GM18873 (cell line): ENCODE data around the gene SAC3D1.
"Not testable (repeated sequence)": the region's sequence is repeated elsewhere in the genome, so short reads cannot be mapped to it uniquely, and the experiment has no call there.

Experiments
- ATAC-seq: cut with Tn5 transposase; IDR thresholded peaks from one replicate; pipeline ENCODE4 v1.9.1; 2021; ENCODE audit warnings: mild to moderate bottlenecking, moderate library complexity, moderate number of reproducible peaks; ENCODE audit not compliant: unreplicated experiment, low FRiP score

Gene SAC3D1

GRCh38 chr11:65040847-65041622 lies at the start of gene SAC3D1:
SAC3D1 (plus strand) TSS chr11:65041210; CDS start chr11:65041293, 83 bp downstream.
- peak; percentile 83 for ATAC-seq

- no peak for ATAC-seq
Measured at GRCh38 chr11:64994318-64994717, 46.7 kb upstream of the SAC3D1 start.

GRCh38 chr11:64996327-64996709 lies 44.7 kb upstream of the SAC3D1 start:
- ATAC-seq, result no peak

- no peak for ATAC-seq
Measured at GRCh38 chr11:64996710-64997380, 44.2 kb upstream of the SAC3D1 start, which contains the start of gene BATF2. BATF2 (minus strand) TSS chr11:64996971; CDS start chr11:64996914, 57 bp downstream.

GRCh38 chr11:64998141-64998540 lies 42.9 kb upstream of the SAC3D1 start:
- no peak for ATAC-seq

- no peak for ATAC-seq
Measured at GRCh38 chr11:64998690-64999431, 42.1 kb upstream of the SAC3D1 start.

GRCh38 chr11:64999478-64999877 lies 41.5 kb upstream of the SAC3D1 start:
- no peak for ATAC-seq

- ATAC-seq, result no peak
Measured at GRCh38 chr11:65002706-65003105, 38.3 kb upstream of the SAC3D1 start.

GRCh38 chr11:65003282-65003681 lies 37.7 kb upstream of the SAC3D1 start:
- ATAC-seq, result no peak

- ATAC-seq, result not testable (repeated sequence)
Measured at GRCh38 chr11:65003968-65004367, 37.0 kb upstream of the SAC3D1 start.

- no peak for ATAC-seq
Measured at GRCh38 chr11:65008016-65008415, 33.0 kb upstream of the SAC3D1 start.

GRCh38 chr11:65008873-65009272 lies 32.1 kb upstream of the SAC3D1 start:
- ATAC-seq, result no peak

- ATAC-seq, result peak; percentile 59
Measured at GRCh38 chr11:65013130-65013887, 27.7 kb upstream of the SAC3D1 start.

- peak; percentile 70 for ATAC-seq
Measured at GRCh38 chr11:65013888-65014725, 26.9 kb upstream of the SAC3D1 start, which contains the start of gene ARL2. ARL2 (plus strand) TSS chr11:65014160; CDS start chr11:65014208, 48 bp downstream.

GRCh38 chr11:65014726-65015227 lies 26.2 kb upstream of the SAC3D1 start:
- no peak for ATAC-seq

- ATAC-seq, result no peak
Measured at GRCh38 chr11:65016705-65017104, 24.3 kb upstream of the SAC3D1 start.

GRCh38 chr11:65017937-65018336 lies 23.1 kb upstream of the SAC3D1 start:
- no peak for ATAC-seq

- no peak for ATAC-seq
Measured at GRCh38 chr11:65019824-65020223, 21.2 kb upstream of the SAC3D1 start.

- ATAC-seq, result no peak
Measured at GRCh38 chr11:65021003-65021402, 20.0 kb upstream of the SAC3D1 start.
